HepG2 (cell line): ENCODE measurements around the gene TMEM63B. TPM values are rescaled to one million over a fixed set of nuclear protein-coding genes. Genes with fewer than 3 reads are reported as not detected.

Experiments used
- AKNA ChIP-seq: sonication (generic); formaldehyde crosslinking; IDR thresholded peaks from 2 replicates; pipeline ENCODE4 v1.4.0; 2020; ENCODE audit warnings: missing genetic modification reagents, borderline replicate concordance
- BRCA1 ChIP-seq: sonication (generic); formaldehyde crosslinking; IDR thresholded peaks from 2 replicates; pipeline ENCODE4 v1.4.0; 2020; ENCODE audit warnings: missing genetic modification reagents
- CENPBD1 ChIP-seq: sonication (generic); formaldehyde crosslinking; IDR thresholded peaks from 2 replicates; pipeline ENCODE4 v1.8.0; 2022; ENCODE audit warnings: missing genetic modification reagents, low read depth, mild to moderate bottlenecking, borderline replicate concordance
- CREB1 ChIP-seq, 2 experiments: fragments of 450-650 bp in 1 of 2; IDR thresholded peaks; 2 replicates each; pipeline ENCODE4 v1.6.1; 2016 to 2017; ENCODE audit warnings: control low read depth in 1 of 2, mild to moderate bottlenecking in 1 of 2, missing compliant biosample characterization in 1 of 2, missing genetic modification characterization in 1 of 2
- HES4 ChIP-seq: sonication (generic); formaldehyde crosslinking; IDR thresholded peaks from 2 replicates; pipeline ENCODE4 v1.9.0; 2021; ENCODE audit warnings: mild to moderate bottlenecking, missing genetic modification reagents, borderline replicate concordance
- HOXA7 ChIP-seq: sonication (generic); formaldehyde crosslinking; IDR thresholded peaks from 2 replicates; pipeline ENCODE4 v1.8.1; 2022; ENCODE audit warnings: mild to moderate bottlenecking, missing genetic modification reagents, moderate library complexity
- KDM4B ChIP-seq: sonication (generic); formaldehyde crosslinking; IDR thresholded peaks from 2 replicates; pipeline ENCODE4 v1.4.0; 2020; ENCODE audit warnings: missing genetic modification reagents
- PAWR ChIP-seq: sonication (generic); formaldehyde crosslinking; IDR thresholded peaks from 2 replicates; pipeline ENCODE4 v1.4.0; 2020; ENCODE audit warnings: missing genetic modification reagents, mild to moderate bottlenecking, borderline replicate concordance
- PPARG ChIP-seq: conservative IDR thresholded peaks from 2 replicates; pipeline ENCODE4 v1.6.1; 2016; ENCODE audit warnings: missing biosample characterization, missing genetic modification reagents
- SALL2 ChIP-seq: sonication (generic); formaldehyde crosslinking; IDR thresholded peaks from 2 replicates; pipeline ENCODE4 v1.8.1; 2023; ENCODE audit warnings: mild to moderate bottlenecking, missing genetic modification reagents, inconsistent platforms
- STAT5B ChIP-seq: sonication (generic); formaldehyde crosslinking; IDR thresholded peaks from 2 replicates; pipeline ENCODE4 v1.4.0; 2020; ENCODE audit warnings: missing genetic modification reagents
- ZBTB2 ChIP-seq: sonication (generic); formaldehyde crosslinking; IDR thresholded peaks from 2 replicates; pipeline ENCODE4 v1.8.0; 2022; ENCODE audit warnings: low read depth, missing genetic modification reagents
- ZBTB42 ChIP-seq: sonication (generic); formaldehyde crosslinking; IDR thresholded peaks from 2 replicates; pipeline ENCODE4 v1.5.0; 2020; ENCODE audit warnings: mild to moderate bottlenecking, missing genetic modification reagents
- ZGPAT ChIP-seq: IDR thresholded peaks from 2 replicates; pipeline ENCODE4 v1.6.1; 2016; ENCODE audit warnings: mild to moderate bottlenecking
- ZHX1 ChIP-seq: sonication (generic); formaldehyde crosslinking; IDR thresholded peaks from 2 replicates; pipeline ENCODE4 v1.8.1; 2022; ENCODE audit warnings: low read depth, mild to moderate bottlenecking, missing genetic modification reagents
- ZNF383 ChIP-seq: sonication (generic); formaldehyde crosslinking; IDR thresholded peaks from 2 replicates; pipeline ENCODE4 v1.4.0; 2020; ENCODE audit warnings: missing genetic modification reagents, mild to moderate bottlenecking, borderline replicate concordance
- ZNF569 ChIP-seq: sonication (generic); formaldehyde crosslinking; IDR thresholded peaks from 2 replicates; pipeline ENCODE4 v1.5.0; 2020; ENCODE audit warnings: mild to moderate bottlenecking, missing genetic modification reagents, moderate library complexity, borderline replicate concordance
- polyA plus RNA-seq, 8 experiments: library from polyadenylated mRNA; depleted of rRNA in 3 of 8; stranded (reverse) in 7 of 8; unstranded in 1 of 8; fragments of >200 nt; fragmentation: Illumina TruSeq in 4 of 8; extraction: Trizol in 4 of 8; gene quantifications; 2 replicates each; pipeline versions ENCODE4 v1.2.1 to v1.2.3, GENCODE V29; 2011 to 2016; ENCODE audit warnings: low read depth in 4 of 8, missing spikeins in 1 of 8, mixed read lengths in 1 of 8; ENCODE audit not compliant: insufficient read depth in 1 of 8
- total RNA-seq, 5 experiments: library from RNA; depleted of rRNA; stranded (reverse); fragments of >200 nt; fragmentation: Illumina TruSeq; extraction: Trizol; gene quantifications; 2 replicates each; pipeline ENCODE4 v1.2.3, GENCODE V29; 2016; ENCODE audit warnings: low read depth in 1 of 5

Gene TMEM63B
- total and polyA plus RNA-seq, 2 of the 13 experiments (the other 11 are each of a cell fraction or from before 2014, with no cell fraction given) = 27.4 to 75.8 TPM

- no peak for TF ChIP-seq ZHX1 (CRISPR knock-in tag)
- no peak for TF ChIP-seq CENPBD1 (CRISPR knock-in tag)
- TF ChIP-seq ZBTB42 (CRISPR knock-in tag) = no peak
- TF ChIP-seq BRCA1 = peak; percentile 49; the same call in 1 of the 2 replicates
- peak; percentile 87 for TF ChIP-seq PPARG
- no peak for TF ChIP-seq AKNA (CRISPR knock-in tag)
- no peak for TF ChIP-seq KDM4B
- TF ChIP-seq PAWR (CRISPR knock-in tag) = no peak; the same call in 1 of the 2 replicates
- no peak for TF ChIP-seq ZBTB2 (CRISPR knock-in tag)
- TF ChIP-seq STAT5B (CRISPR knock-in tag) = no peak
- 0 out of 2 replicates have a peak, but pooled peaks have one; percentile 69 for TF ChIP-seq ZNF569 (CRISPR knock-in tag)
- TF ChIP-seq HES4 (CRISPR knock-in tag) = no peak
- TF ChIP-seq ZNF383 (CRISPR knock-in tag) = no peak
- TF ChIP-seq CREB1 (IDR thresholded peaks at IDR 0.05) = peak; percentile 66
- no peak for TF ChIP-seq CREB1 (CRISPR knock-in tag; IDR thresholded peaks at IDR 0.05)
- TF ChIP-seq ZGPAT (CRISPR knock-in tag) = peak; percentile 95
- TF ChIP-seq HOXA7 = no peak
- peak; percentile 65; the same call in 1 of the 2 replicates for TF ChIP-seq SALL2
Measured at GRCh38 chr6:44094403-44095242, 32.7 kb upstream of the TMEM63B start (continued).
